Prostate gland (tissue), 2 donors: ENCODE measurements around the gene EIF2S2. TPM values are rescaled to one million over a fixed set of nuclear protein-coding genes. Genes with fewer than 3 reads are reported as not detected.
"Not testable (repeated sequence)": the region's sequence is repeated elsewhere in the genome, so short reads cannot be mapped to it uniquely, and the experiment has no call there.

Source experiments
- DNase-seq: peaks from one replicate; pipeline ENCODE4 v3.0.0-alpha.2; 2019; ENCODE audit warnings: low spot score
- H3K27ac ChIP-seq, 2 donors: fragments of 200-600 bp; sonication (generic); 2 replicates each; pipeline ENCODE4 v1.5.1; 2017 to 2019
- H3K27me3 ChIP-seq: fragments of 200-600 bp; sonication (generic); replicated peaks from 2 replicates; pipeline ENCODE4 v1.5.1; 2019; ENCODE audit not compliant: insufficient read depth
- H3K36me3 ChIP-seq, 2 donors: fragments of 200-600 bp; sonication (generic); 1 replicate in 1 of 2; 2 replicates in 1 of 2; pipeline versions ENCODE4 v1.5.1 to v1.8.1; 2017 to 2019
- H3K4me1 ChIP-seq: fragments of 200-600 bp; sonication (generic); replicated peaks from 2 replicates; pipeline ENCODE4 v1.5.1; 2019
- H3K4me3 ChIP-seq, 2 donors: fragments of 200-600 bp; sonication (generic); 2 replicates each; pipeline ENCODE4 v1.5.1; 2017 to 2019
- H3K9me3 ChIP-seq: fragments of 200-600 bp; sonication (generic); 2 replicates; pipeline ENCODE4 v1.5.1; 2017
- CTCF ChIP-seq, 4 experiments: fragments of 200-600 bp in 2 of 4; fragments of 450-650 bp in 2 of 4; sonication (generic) in 2 of 4; IDR thresholded peaks; 1 replicate in 3 of 4; 2 replicates in 1 of 4; pipeline ENCODE4 v1.5.1; 2016 to 2019; ENCODE audit warnings: antibody characterized with exemption in 4 of 4, mild to moderate bottlenecking in 2 of 4, moderate library complexity in 2 of 4
- POLR2A ChIP-seq: fragments of 450-650 bp; IDR thresholded peaks from one replicate; pipeline ENCODE4 v1.6.1; 2016; ENCODE audit warnings: antibody characterized with exemption, mild to moderate bottlenecking
- POLR2AphosphoS5 ChIP-seq: sonication (generic); formaldehyde crosslinking; IDR thresholded peaks from one replicate; pipeline ENCODE4 v1.6.1; 2017; ENCODE audit warnings: antibody characterized with exemption
- WGBS: methylation state at CpG from one replicate; pipeline ENCODE4 v1.1.5; 2018; 5-methylcytosine and 5-hydroxymethylcytosine counted together
- intact Hi-C: fragments of 100-400 bp; cut with DNase I; formaldehyde crosslinking; loops from one replicate; pipeline ENCODE4 v1.14.2; 2022
- total RNA-seq, 2 donors: library from RNA; depleted of rRNA; stranded (reverse); fragments of >200 nt; gene quantifications; one replicate each; pipeline ENCODE4 v1.1.0, GENCODE V29; 2016

EIF2S2 gene
- total RNA-seq, 2 donors from 2014 or later = 32.7 to 41.0 TPM

GRCh38 chr20:34145280-34145819 is 33.3 kb upstream of the EIF2S2 start:
- Histone ChIP-seq H3K4me3 (no peak overlapping the region), H3K27me3 (no peaks in the 10 kb centered on the region), H3K27ac (no peak overlapping the region), H3K36me3 (no peaks in the 10 kb centered on the region), H3K4me1 (no peaks in the 10 kb centered on the region), H3K9me3 (no peaks in the 10 kb centered on the region)
- DNase-seq = no peak
- TF ChIP-seq CTCF (IDR thresholded peaks at IDR 0.05) (no peak), POLR2AphosphoS5 (no peak), POLR2A (no peak)
- WGBS = 96% methylated on average over 2 of the region's 2 CpGs
- intact Hi-C loops = no loop called here

GRCh38 chr20:34143951-34144350 is 31.9 kb upstream of the EIF2S2 start:
- H3K9me3 ChIP-seq = no peaks in the 10 kb centered on the region
- no peaks in the 10 kb centered on the region for H3K27me3 ChIP-seq
- H3K27ac ChIP-seq = no peak overlapping the region
- no peaks in the 10 kb centered on the region for H3K36me3 ChIP-seq
- no peak for TF ChIP-seq POLR2A
- no peak for TF ChIP-seq POLR2AphosphoS5
- no peak for TF ChIP-seq CTCF (IDR thresholded peaks at IDR 0.05)
- no peak overlapping the region for H3K4me3 ChIP-seq
- no peaks in the 10 kb centered on the region for H3K4me1 ChIP-seq
- intact Hi-C loops = no loop called here
- DNase-seq = no peak
- WGBS = 60% methylated on average over 7 of the region's 7 CpGs

- Histone ChIP-seq H3K4me3 (no peak overlapping the region), H3K4me1 (no peaks in the 10 kb centered on the region), H3K27ac (no peak overlapping the region), H3K9me3 (no peaks in the 10 kb centered on the region), H3K36me3 (no peaks in the 10 kb centered on the region), H3K27me3 (no peaks in the 10 kb centered on the region)
- DNase-seq = no peak
- no peak for TF ChIP-seq POLR2AphosphoS5
- TF ChIP-seq CTCF (IDR thresholded peaks at IDR 0.05) = no peak
- TF ChIP-seq POLR2A = no peak
- intact Hi-C loops = no loop called here
- 86% methylated on average over 1 of the region's 1 CpG for WGBS
These were observed 30.1 kb upstream of the EIF2S2 start for GRCh38 chr20:34142121-34142520.

GRCh38 chr20:34141293-34141692 is 29.2 kb upstream of the EIF2S2 start:
- H3K27me3 ChIP-seq = no peaks in the 10 kb centered on the region
- DNase-seq = no peak
- no peak overlapping the region for H3K4me3 ChIP-seq
- no peaks in the 10 kb centered on the region for H3K36me3 ChIP-seq
- no peaks in the 10 kb centered on the region for H3K9me3 ChIP-seq
- 94% methylated on average over 2 of the region's 2 CpGs for WGBS
- no peaks in the 10 kb centered on the region for H3K4me1 ChIP-seq
- no peak overlapping the region for H3K27ac ChIP-seq
- TF ChIP-seq POLR2A = no peak
- no peak for TF ChIP-seq CTCF (IDR thresholded peaks at IDR 0.05)
- no peak for TF ChIP-seq POLR2AphosphoS5
- intact Hi-C loops = no loop called here

GRCh38 chr20:34135525-34136275 is 23.7 kb upstream of the EIF2S2 start:
- H3K9me3 ChIP-seq, intact Hi-C loops, H3K27ac ChIP-seq, H3K36me3 ChIP-seq, DNase-seq, H3K27me3 ChIP-seq, H3K4me3 ChIP-seq, H3K4me1 ChIP-seq: not testable (repeated sequence)
- 69% methylated on average over 11 of the region's 11 CpGs for WGBS

- H3K4me3 ChIP-seq, H3K27me3 ChIP-seq, H3K27ac ChIP-seq, H3K9me3 ChIP-seq, H3K36me3 ChIP-seq, H3K4me1 ChIP-seq, DNase-seq: not testable (repeated sequence)
- 70% methylated on average over 4 of the region's 4 CpGs for WGBS
- intact Hi-C loops = loop anchor here (5.0 kb wide), 1 partner anchor 201 kb away; no protein-coding TSS in a partner anchor
These were observed 21.4 kb upstream of the EIF2S2 start for GRCh38 chr20:34133365-34133860.

GRCh38 chr20:34132943-34133342 is 20.9 kb upstream of the EIF2S2 start:
- not testable (repeated sequence) for H3K4me3 ChIP-seq
- intact Hi-C loops = loop anchor here (5.0 kb wide), 1 partner anchor 201 kb away; no protein-coding TSS in a partner anchor

GRCh38 chr20:34132491-34132890 is 20.4 kb upstream of the EIF2S2 start:
- H3K9me3 ChIP-seq, H3K27ac ChIP-seq, DNase-seq, H3K36me3 ChIP-seq, H3K27me3 ChIP-seq, H3K4me3 ChIP-seq, H3K4me1 ChIP-seq: not testable (repeated sequence)
- 90% methylated on average over 14 of the region's 26 CpGs for WGBS
- intact Hi-C loops = loop anchor here (5.0 kb wide), 1 partner anchor 200 kb away; no protein-coding TSS in a partner anchor

More at GRCh38 chr20:34132943-34133342, 20.9 kb upstream of the EIF2S2 start:
- not testable (repeated sequence) for DNase-seq, H3K4me1 ChIP-seq, H3K27ac ChIP-seq, H3K9me3 ChIP-seq, H3K36me3 ChIP-seq, H3K27me3 ChIP-seq
- 88% methylated on average over 12 of the region's 21 CpGs for WGBS
